ENCODE data around the gene TMEM179. TPM values are rescaled to one million over a fixed set of nuclear protein-coding genes. Genes with fewer than 3 reads are reported as not detected.
A peak's percentile ranks its signal among the peaks of the same experiment; 100 is the strongest.

Gene TMEM179
- total RNA-seq, 2 donors from 2014 or later: 8.2 to 15.7 TPM

GRCh38 chr14:104550861-104551728, 53.5 kb downstream of the TMEM179 start:
- Histone ChIP-seq H3K27ac (ENCODE audit: low read depth, low read length) (no peak overlapping the region), H3K4me1 (ENCODE audit: control insufficient read depth, insufficient read depth, low read length) (no peaks in the 10 kb centered on the region), H3K4me3 (ENCODE audit: low read length) (no peak overlapping the region), H3K9ac (ENCODE audit: extremely low read depth, low read length, poor library complexity, severe bottlenecking) (no peak overlapping the region), H3K27me3 (ENCODE audit: control insufficient read depth, insufficient read depth, low read length, poor library complexity, severe bottlenecking) (no peaks in the 10 kb centered on the region), H3K36me3 (ENCODE audit: control insufficient read depth, insufficient read depth, low read length) (no peaks in the 10 kb centered on the region), H3K9me3 (ENCODE audit: control insufficient read depth, low read length) (no peaks in the 10 kb centered on the region)
- TF ChIP-seq CTCF (conservative IDR thresholded peaks at IDR 0.05): no peak
- Mint-ChIP-seq H3K4me3 (no peak overlapping the region), H3K36me3 (ENCODE audit: low read depth) (no peaks in the 10 kb centered on the region), H3K27me3 (ENCODE audit: insufficient read depth) (no peaks in the 10 kb centered on the region), H3K4me1 (no peaks in the 10 kb centered on the region), H3K9me3 (no peaks in the 10 kb centered on the region), H3K27ac (no peak overlapping the region)
- DNase-seq: peak; percentile 35
- WGBS, 2 experiments (ENCODE audit: insufficient coverage in 1 of 2, insufficient read length in 1 of 2): 93 to 96% methylated on average over 10 to 24 of the region's 24 CpGs

GRCh38 chr14:104550340-104550860, 54.2 kb downstream of the TMEM179 start:
- peak; percentile 28 for DNase-seq
- no peak overlapping the region for H3K9ac ChIP-seq (ENCODE audit: extremely low read depth, low read length, poor library complexity, severe bottlenecking)
- H3K4me1 Mint-ChIP-seq: no peaks in the 10 kb centered on the region
- H3K36me3 ChIP-seq (ENCODE audit: control insufficient read depth, insufficient read depth, low read length): no peaks in the 10 kb centered on the region
- no peaks in the 10 kb centered on the region for H3K9me3 Mint-ChIP-seq
- no peak overlapping the region for H3K4me3 Mint-ChIP-seq
- no peaks in the 10 kb centered on the region for H3K36me3 Mint-ChIP-seq (ENCODE audit: low read depth)
- WGBS, 2 experiments (ENCODE audit: insufficient coverage in 1 of 2, insufficient read length in 1 of 2): 88 to 93% methylated on average over 12 to 13 of the region's 13 CpGs
- H3K4me1 ChIP-seq (ENCODE audit: control insufficient read depth, insufficient read depth, low read length): no peaks in the 10 kb centered on the region
- no peak overlapping the region for H3K4me3 ChIP-seq (ENCODE audit: low read length)
- no peaks in the 10 kb centered on the region for H3K9me3 ChIP-seq (ENCODE audit: control insufficient read depth, low read length)
- no peak for TF ChIP-seq CTCF (conservative IDR thresholded peaks at IDR 0.05)
- no peak overlapping the region for H3K27ac ChIP-seq (ENCODE audit: low read depth, low read length)
- H3K27me3 Mint-ChIP-seq (ENCODE audit: insufficient read depth): no peaks in the 10 kb centered on the region
- no peaks in the 10 kb centered on the region for H3K27me3 ChIP-seq (ENCODE audit: control insufficient read depth, insufficient read depth, low read length, poor library complexity, severe bottlenecking)
- H3K27ac Mint-ChIP-seq: no peak overlapping the region

- DNase-seq: peak; percentile 29
- Histone ChIP-seq H3K27me3 (ENCODE audit: control insufficient read depth, insufficient read depth, low read length, poor library complexity, severe bottlenecking) (no peaks in the 10 kb centered on the region), H3K27ac (ENCODE audit: low read depth, low read length) (no peak overlapping the region), H3K36me3 (ENCODE audit: control insufficient read depth, insufficient read depth, low read length) (no peaks in the 10 kb centered on the region), H3K4me3 (ENCODE audit: low read length) (no peak overlapping the region), H3K9ac (ENCODE audit: extremely low read depth, low read length, poor library complexity, severe bottlenecking) (no peak overlapping the region), H3K9me3 (ENCODE audit: control insufficient read depth, low read length) (no peaks in the 10 kb centered on the region), H3K4me1 (ENCODE audit: control insufficient read depth, insufficient read depth, low read length) (no peaks in the 10 kb centered on the region)
- Mint-ChIP-seq H3K36me3 (ENCODE audit: low read depth) (no peaks in the 10 kb centered on the region), H3K4me3 (no peak overlapping the region), H3K9me3 (no peaks in the 10 kb centered on the region), H3K27me3 (ENCODE audit: insufficient read depth) (no peaks in the 10 kb centered on the region), H3K4me1 (no peaks in the 10 kb centered on the region), H3K27ac (peak overlapping the region; percentile 52)
- no peak for TF ChIP-seq CTCF (conservative IDR thresholded peaks at IDR 0.05)
- WGBS, 2 experiments (ENCODE audit: insufficient coverage in 1 of 2, insufficient read length in 1 of 2): 82 to 89% methylated on average over 7 to 8 of the region's 8 CpGs
Observed at GRCh38 chr14:104549536-104550339, 54.8 kb downstream of the TMEM179 start.
